CD8-positive, alpha-beta memory T cell (primary cell): ENCODE measurements around the gene RAD51. TPM values are rescaled to one million over a fixed set of nuclear protein-coding genes. Genes with fewer than 3 reads are reported as not detected.
A peak's percentile ranks its signal among the peaks of the same experiment; 100 is the strongest.

Source experiments
- CTCF ChIA-PET: fragments of 350-600 bp; sonication (Branson Sonifier 250); formaldehyde crosslinking; loops from one replicate; lab custom pipeline; 2021; ENCODE audit warnings: antibody characterized with exemption; lab: Charles Lee
- POLR2A ChIA-PET: fragments of 350-600 bp; sonication (Branson Sonifier 250); formaldehyde crosslinking; loops from one replicate; lab custom pipeline; 2021; ENCODE audit warnings: antibody characterized with exemption; lab: Charles Lee
- DNase-seq, 5 donors: peaks; one replicate each; pipeline versions ENCODE4 v3.0.0 to v3.0.0-alpha.2; 2020 to 2022; ENCODE audit warnings: mixed read lengths in 1 of 5
- H3K27ac ChIP-seq: one replicate; pipeline ENCODE4 v1.7.0; 2013; ENCODE audit warnings: low read depth, mild to moderate bottlenecking, low read length, moderate library complexity
- H3K27me3 ChIP-seq: 2 replicates; pipeline ENCODE4 v1.7.0; 2013; ENCODE audit warnings: low read length, mild to moderate bottlenecking; ENCODE audit not compliant: insufficient read depth, poor library complexity, severe bottlenecking
- H3K36me3 ChIP-seq: 2 replicates; pipeline ENCODE4 v1.7.0; 2013; ENCODE audit warnings: mild to moderate bottlenecking, low read length, moderate library complexity; ENCODE audit not compliant: insufficient read depth
- H3K4me1 ChIP-seq: 2 replicates; pipeline ENCODE4 v1.7.0; 2013; ENCODE audit warnings: mild to moderate bottlenecking, low read length, moderate library complexity; ENCODE audit not compliant: insufficient read depth
- H3K4me3 ChIP-seq: 2 replicates; pipeline ENCODE4 v1.7.0; 2013; ENCODE audit warnings: mild to moderate bottlenecking, low read length
- H3K9me3 ChIP-seq: 2 replicates; pipeline ENCODE4 v1.7.0; 2013; ENCODE audit warnings: mild to moderate bottlenecking, low read length
- H3K27ac Mint-ChIP-seq, 8 donors: one replicate each; pipeline ENCODE4 v1.8.0; 2020 to 2021; ENCODE audit warnings: mixed read lengths in 8 of 8, mild to moderate bottlenecking in 6 of 8, inconsistent platforms in 3 of 8, moderate library complexity in 3 of 8
- H3K27me3 Mint-ChIP-seq, 2 donors: one replicate each; pipeline ENCODE4 v1.8.0; 2020 to 2021; ENCODE audit warnings: mixed read lengths in 2 of 2, mild to moderate bottlenecking in 1 of 2, moderate library complexity in 1 of 2
- H3K36me3 Mint-ChIP-seq, 3 donors: one replicate each; pipeline ENCODE4 v1.8.0; 2020 to 2021; ENCODE audit warnings: mixed read lengths in 3 of 3, inconsistent platforms in 1 of 3, mild to moderate bottlenecking in 1 of 3
- H3K4me1 Mint-ChIP-seq, 3 donors: one replicate each; pipeline ENCODE4 v1.8.0; 2020 to 2021; ENCODE audit warnings: mixed read lengths in 3 of 3, inconsistent platforms in 1 of 3, mild to moderate bottlenecking in 1 of 3
- H3K4me3 Mint-ChIP-seq, 7 donors: one replicate each; pipeline ENCODE4 v1.8.0; 2020 to 2021; ENCODE audit warnings: mixed read lengths in 7 of 7, mild to moderate bottlenecking in 6 of 7, moderate library complexity in 4 of 7, inconsistent platforms in 2 of 7
- H3K9me3 Mint-ChIP-seq, 5 donors: one replicate each; pipeline ENCODE4 v1.8.0; 2020 to 2022; ENCODE audit warnings: mixed read lengths in 5 of 5, mild to moderate bottlenecking in 3 of 5, moderate library complexity in 2 of 5, inconsistent platforms in 1 of 5
- polyA plus RNA-seq: library from polyadenylated mRNA; unstranded; fragments of 300-500 nt; fragmentation: Illumina TruSeq; gene quantifications from one replicate; pipeline ENCODE4 v1.2.3, GENCODE V29; 2021
- total RNA-seq, 2 experiments: library from RNA; stranded (reverse); gene quantifications; one replicate each; pipeline ENCODE4 v1.2.3, GENCODE V29; 2021

RAD51 gene
- total and polyA plus RNA-seq, 3 experiments from 2014 or later, result 1.7 to 57.6 (median 54.3) TPM

DNA sequence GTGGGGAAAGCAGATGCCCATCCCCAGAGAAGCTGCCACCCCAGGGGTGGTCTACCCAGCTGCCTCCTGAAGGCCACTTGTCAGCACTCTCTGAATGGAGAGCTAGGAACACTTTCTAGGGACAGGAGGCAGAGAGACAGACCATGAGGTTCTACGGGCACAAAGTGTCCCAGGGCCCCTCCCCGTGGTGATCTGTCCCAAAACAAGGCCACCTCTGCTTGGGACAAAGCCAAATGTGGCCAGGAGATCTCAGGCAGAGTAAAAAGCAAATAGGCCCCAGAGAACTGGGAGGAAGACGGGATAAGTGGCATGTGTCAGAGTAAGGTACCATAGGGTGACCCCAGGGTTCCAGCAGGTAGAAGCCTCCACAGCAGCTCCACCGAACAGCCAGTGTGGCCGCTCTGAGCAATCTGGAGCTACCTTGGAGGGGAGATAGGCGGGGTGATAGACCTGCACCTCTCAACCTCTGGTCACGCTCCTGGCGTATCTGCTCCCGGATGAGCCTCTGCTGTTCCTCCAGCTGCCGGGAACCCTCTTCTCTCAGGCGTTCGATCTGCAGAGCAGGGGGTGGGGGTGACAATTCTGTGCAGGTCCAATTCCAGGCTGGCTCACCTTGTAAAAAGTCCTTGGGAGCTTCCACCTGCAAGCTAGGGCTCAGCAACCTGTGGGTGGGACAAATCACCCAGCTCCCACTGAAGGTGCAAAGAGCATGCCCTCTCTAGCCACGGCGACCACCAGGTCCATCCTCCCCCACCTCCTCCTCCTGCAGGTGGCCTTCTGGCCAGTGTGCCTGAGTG lies 81.0 kb downstream of the RAD51 start:
- Mint-ChIP-seq H3K27me3 (peaks cover 0 to 2% of the 10 kb centered on the region in 2 donors), H3K27ac (peak overlapping the region in 4 of 8 donors; percentile 27 to 86 (median 48)), H3K4me3 (no peak overlapping the region), H3K9me3 (no peaks in the 10 kb centered on the region), H3K4me1 (peaks cover 9 to 11% (median 9%) of the 10 kb centered on the region in 3 donors), H3K36me3 (peaks cover 6 to 64% (median 7%) of the 10 kb centered on the region in 3 donors)
- Histone ChIP-seq H3K36me3 (peaks cover 26% of the 10 kb centered on the region), H3K9me3 (no peaks in the 10 kb centered on the region), H3K4me1 (peaks cover 5% of the 10 kb centered on the region), H3K4me3 (no peak overlapping the region), H3K27me3 (no peaks in the 10 kb centered on the region), H3K27ac (no peak overlapping the region)
- CTCF ChIA-PET, result interaction anchor here (0.6 to 2.5 kb wide), 8 partner anchors 8 to 186 kb away, joined by 3 to 8 read pairs (median 5); partner anchors contain the start of genes GCHFR and RAD51
- no peak for DNase-seq
- POLR2A ChIA-PET, result interaction anchor here (0.6 kb wide), 1 partner anchor 81 kb away, joined by 3 read pairs; the partner anchor contains the start of gene RAD51

DNA sequence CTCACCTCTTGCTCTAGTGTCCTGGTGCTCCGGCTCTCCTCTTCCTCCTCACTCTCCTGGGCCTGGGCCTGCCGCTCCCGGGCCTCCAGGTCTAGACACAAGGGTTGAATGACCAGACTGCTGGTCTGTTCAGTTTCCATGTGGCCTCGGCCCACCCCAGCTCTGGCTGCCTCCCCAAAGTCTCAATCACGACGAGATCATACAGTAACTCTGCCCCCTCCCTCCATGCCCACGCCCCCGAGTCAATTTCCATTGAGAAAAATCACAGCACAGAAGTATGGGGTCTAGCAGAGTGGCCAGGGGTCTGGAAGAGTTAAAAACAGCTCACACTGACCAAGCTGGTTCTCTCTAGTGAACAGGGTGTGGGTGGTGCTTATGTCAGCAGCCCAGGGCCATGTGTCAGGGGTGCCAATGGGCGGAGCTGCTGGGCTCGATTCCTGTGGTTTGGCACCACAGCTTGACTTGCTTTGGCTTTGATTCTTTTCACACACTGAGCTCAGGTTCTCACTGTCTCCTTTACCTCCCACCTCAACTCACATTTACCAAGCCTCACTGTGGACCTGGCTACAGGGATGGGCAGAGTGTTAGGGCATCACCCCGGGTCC lies 81.7 kb downstream of the RAD51 start:
- Histone ChIP-seq H3K9me3 (no peaks in the 10 kb centered on the region), H3K27ac (no peak overlapping the region), H3K36me3 (peaks cover 26% of the 10 kb centered on the region), H3K27me3 (no peaks in the 10 kb centered on the region), H3K4me3 (no peak overlapping the region), H3K4me1 (peaks cover 5% of the 10 kb centered on the region)
- POLR2A ChIA-PET, result interaction anchor here (0.6 kb wide), 1 partner anchor 82 kb away, joined by 3 read pairs; the partner anchor contains the start of gene RAD51
- peaks cover 0 to 2% of the 10 kb centered on the region in 2 donors for H3K27me3 Mint-ChIP-seq
- H3K36me3 Mint-ChIP-seq, result peaks cover 6 to 62% (median 6%) of the 10 kb centered on the region in 3 donors
- CTCF ChIA-PET, result interaction anchor here (0.9 to 2.5 kb wide), 7 partner anchors 8 to 187 kb away, joined by 4 to 8 read pairs (median 5); partner anchors contain the start of gene RAD51
- no peaks in the 10 kb centered on the region for H3K9me3 Mint-ChIP-seq
- H3K27ac Mint-ChIP-seq, result peak overlapping the region; percentile 27 to 87 (median 84)
- peak overlapping the region in 4 of 7 donors; percentile 28 to 83 (median 50) for H3K4me3 Mint-ChIP-seq
- H3K4me1 Mint-ChIP-seq, result peaks cover 9 to 11% (median 9%) of the 10 kb centered on the region in 3 donors
- peak in 4 of 5 donors; percentile 56 to 81 (median 64) for DNase-seq

Other genes starting within 250 kb of the RAD51 start
- 10 to 100 TPM; 13.1 to 13.3 TPM for gene CHST14, start 224.2 kb upstream of the RAD51 start, total RNA-seq
- gene CHST14, start 224.2 kb upstream of the RAD51 start, polyA plus RNA-seq, result 1.7 TPM
- gene CCDC32, start 130.1 kb upstream of the RAD51 start, total RNA-seq, result 10 to 100 TPM; 31.4 to 34.9 TPM
- gene CCDC32, start 130.1 kb upstream of the RAD51 start, polyA plus RNA-seq, result 42.2 TPM
- 10 to 100 TPM; 25.1 to 30.3 TPM for gene RPUSD2, start 125.9 kb upstream of the RAD51 start, total RNA-seq
- gene RPUSD2, start 125.9 kb upstream of the RAD51 start, polyA plus RNA-seq, result 20.8 TPM
- 10 to 100 TPM; 19.2 to 19.5 TPM for gene KNL1, start 100.9 kb upstream of the RAD51 start, total RNA-seq
- gene KNL1, start 100.9 kb upstream of the RAD51 start, polyA plus RNA-seq, result 0.03 TPM
- gene RMDN3, start 60.1 kb downstream of the RAD51 start, total RNA-seq, result 10 to 100 TPM; 42.4 to 43.3 TPM
- gene RMDN3, start 60.1 kb downstream of the RAD51 start, polyA plus RNA-seq, result 35.1 TPM
- gene GCHFR, start 68.9 kb downstream of the RAD51 start, total RNA-seq, result 10 to 100 TPM; 19.5 to 21.5 TPM
- 114 TPM for gene GCHFR, start 68.9 kb downstream of the RAD51 start, polyA plus RNA-seq
- gene C15orf62, start 74.8 kb downstream of the RAD51 start, total RNA-seq, result under 1 TPM; 0.44 to 0.53 TPM
- 0.79 TPM for gene C15orf62, start 74.8 kb downstream of the RAD51 start, polyA plus RNA-seq
- 10 to 100 TPM; 22.5 to 25.5 TPM for gene ZFYVE19, start 111.9 kb downstream of the RAD51 start, total RNA-seq
- gene ZFYVE19, start 111.9 kb downstream of the RAD51 start, polyA plus RNA-seq, result 22.3 TPM
- 10 to 100 TPM; 46.5 to 47.0 TPM for gene DNAJC17, start 112.3 kb downstream of the RAD51 start, total RNA-seq
- 35.3 TPM for gene DNAJC17, start 112.3 kb downstream of the RAD51 start, polyA plus RNA-seq
- not detected for gene PPP1R14D, start 133.5 kb downstream of the RAD51 start, total RNA-seq
- not detected for gene PPP1R14D, start 133.5 kb downstream of the RAD51 start, polyA plus RNA-seq
- 1 to 10 TPM; 6.7 to 7.6 TPM for gene SPINT1, start 148.9 kb downstream of the RAD51 start, total RNA-seq
- 3.1 TPM for gene SPINT1, start 148.9 kb downstream of the RAD51 start, polyA plus RNA-seq
- under 1 TPM; 0.24 to 0.40 TPM for gene RHOV, start 179.1 kb downstream of the RAD51 start, total RNA-seq
- not detected for gene RHOV, start 179.1 kb downstream of the RAD51 start, polyA plus RNA-seq
- gene VPS18, start 199.3 kb downstream of the RAD51 start, total RNA-seq, result 10 to 100 TPM; 17.2 to 17.8 TPM
- 23.0 TPM for gene VPS18, start 199.3 kb downstream of the RAD51 start, polyA plus RNA-seq
- gene DLL4, start 234.2 kb downstream of the RAD51 start, total RNA-seq, result not detected
- gene DLL4, start 234.2 kb downstream of the RAD51 start, polyA plus RNA-seq, result not detected